NB4 (cell line): ENCODE results near the gene ZNF865.

ENCODE experiments used
- DNase-seq: peaks from one replicate; pipeline ENCODE4 v3.0.0; 2010; ENCODE audit warnings: low read depth
- H3K4me3 ChIP-seq: one replicate; pipeline ENCODE4 v1.5.1; 2011; ENCODE audit warnings: mild to moderate bottlenecking, low read depth, low read length, moderate library complexity
- MYC ChIP-seq: IDR thresholded peaks from 2 replicates; pipeline ENCODE4 v1.6.1; 2011; ENCODE audit warnings: low read depth, low read length
- POLR2A ChIP-seq: IDR thresholded peaks from 2 replicates; pipeline ENCODE4 v1.6.1; 2011; ENCODE audit warnings: mild to moderate bottlenecking; ENCODE audit not compliant: insufficient read length; ENCODE audit errors: extremely low read depth
- TF ChIP-seq, protein P1 (sequence below): IDR thresholded peaks from 2 replicates; pipeline ENCODE4 v1.6.1; 2011; ENCODE audit warnings: low read depth, low read length
- TF ChIP-seq, protein P2 (sequence below): IDR thresholded peaks from one replicate; pipeline ENCODE4 v1.5.1; 2012; ENCODE audit warnings: low read depth, low read length

Gene ZNF865

DNA sequence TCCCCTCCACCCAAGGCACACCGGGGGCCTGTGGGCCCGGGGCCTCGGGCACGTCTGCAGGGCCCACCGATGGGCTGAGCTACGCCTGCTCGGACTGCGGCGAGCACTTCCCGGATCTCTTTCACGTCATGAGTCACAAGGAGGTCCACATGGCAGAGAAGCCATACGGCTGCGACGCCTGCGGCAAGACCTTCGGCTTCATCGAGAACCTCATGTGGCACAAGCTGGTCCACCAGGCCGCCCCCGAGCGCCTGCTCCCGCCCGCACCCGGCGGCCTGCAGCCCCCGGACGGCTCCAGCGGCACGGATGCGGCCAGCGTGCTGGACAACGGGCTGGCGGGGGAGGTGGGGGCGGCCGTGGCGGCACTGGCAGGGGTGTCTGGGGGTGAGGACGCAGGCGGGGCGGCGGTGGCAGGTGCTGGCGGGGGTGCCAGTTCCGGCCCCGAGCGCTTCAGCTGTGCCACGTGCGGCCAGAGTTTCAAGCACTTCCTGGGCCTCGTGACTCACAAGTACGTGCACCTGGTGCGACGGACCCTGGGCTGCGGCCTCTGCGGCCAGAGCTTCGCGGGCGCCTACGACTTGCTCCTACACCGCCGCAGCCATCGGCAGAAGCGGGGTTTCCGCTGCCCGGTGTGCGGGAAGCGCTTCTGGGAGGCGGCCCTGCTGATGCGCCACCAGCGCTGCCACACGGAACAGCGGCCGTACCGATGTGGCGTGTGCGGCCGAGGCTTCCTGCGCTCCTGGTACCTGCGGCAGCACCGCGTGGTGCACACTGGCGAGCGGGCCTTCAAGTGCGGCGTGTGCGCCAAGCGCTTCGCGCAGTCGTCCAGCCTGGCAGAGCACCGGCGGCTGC is 10.3 kb downstream of the ZNF865 start:
- TF ChIP-seq MYC: no peak
- TF ChIP-seq POLR2A: no peak
- TF ChIP-seq, protein P1, sequence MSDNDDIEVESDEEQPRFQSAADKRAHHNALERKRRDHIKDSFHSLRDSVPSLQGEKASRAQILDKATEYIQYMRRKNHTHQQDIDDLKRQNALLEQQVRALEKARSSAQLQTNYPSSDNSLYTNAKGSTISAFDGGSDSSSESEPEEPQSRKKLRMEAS: no peak
- TF ChIP-seq, protein P2, sequence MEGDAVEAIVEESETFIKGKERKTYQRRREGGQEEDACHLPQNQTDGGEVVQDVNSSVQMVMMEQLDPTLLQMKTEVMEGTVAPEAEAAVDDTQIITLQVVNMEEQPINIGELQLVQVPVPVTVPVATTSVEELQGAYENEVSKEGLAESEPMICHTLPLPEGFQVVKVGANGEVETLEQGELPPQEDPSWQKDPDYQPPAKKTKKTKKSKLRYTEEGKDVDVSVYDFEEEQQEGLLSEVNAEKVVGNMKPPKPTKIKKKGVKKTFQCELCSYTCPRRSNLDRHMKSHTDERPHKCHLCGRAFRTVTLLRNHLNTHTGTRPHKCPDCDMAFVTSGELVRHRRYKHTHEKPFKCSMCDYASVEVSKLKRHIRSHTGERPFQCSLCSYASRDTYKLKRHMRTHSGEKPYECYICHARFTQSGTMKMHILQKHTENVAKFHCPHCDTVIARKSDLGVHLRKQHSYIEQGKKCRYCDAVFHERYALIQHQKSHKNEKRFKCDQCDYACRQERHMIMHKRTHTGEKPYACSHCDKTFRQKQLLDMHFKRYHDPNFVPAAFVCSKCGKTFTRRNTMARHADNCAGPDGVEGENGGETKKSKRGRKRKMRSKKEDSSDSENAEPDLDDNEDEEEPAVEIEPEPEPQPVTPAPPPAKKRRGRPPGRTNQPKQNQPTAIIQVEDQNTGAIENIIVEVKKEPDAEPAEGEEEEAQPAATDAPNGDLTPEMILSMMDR: no peak
- no peak overlapping the region for H3K4me3 ChIP-seq
- DNase-seq: no peak

GRCh38 chr19:55616395-55616875 is 11.0 kb downstream of the ZNF865 start:
- TF ChIP-seq POLR2A (no peak), MYC (no peak)
- TF ChIP-seq, protein P2: no peak
- TF ChIP-seq, protein P1: no peak
- no peak for DNase-seq
- H3K4me3 ChIP-seq: no peak overlapping the region

DNA sequence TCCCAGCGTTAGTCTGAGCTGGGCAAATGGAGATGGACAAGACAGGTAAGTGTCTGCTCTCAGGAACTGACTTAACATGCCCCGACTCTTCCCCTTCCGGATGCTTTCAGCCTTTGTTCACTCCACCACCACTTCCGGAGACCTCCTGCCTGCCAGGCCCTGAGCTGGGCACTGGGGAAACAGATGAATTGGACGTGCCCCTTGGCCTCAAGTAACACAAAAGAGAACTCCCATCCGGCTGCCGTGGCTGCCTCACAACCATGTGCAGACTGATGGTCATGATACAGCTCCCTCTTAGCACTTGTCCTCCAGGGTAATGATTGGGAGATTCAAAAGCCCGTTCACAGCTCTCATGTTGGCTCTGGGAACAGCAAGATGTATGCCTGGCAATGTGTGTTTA is 12.0 kb downstream of the ZNF865 start:
- no peak for DNase-seq
- no peak overlapping the region for H3K4me3 ChIP-seq
- TF ChIP-seq POLR2A (no peak), MYC (no peak)
- TF ChIP-seq, protein P1: no peak
- TF ChIP-seq, protein P2: no peak

DNA sequence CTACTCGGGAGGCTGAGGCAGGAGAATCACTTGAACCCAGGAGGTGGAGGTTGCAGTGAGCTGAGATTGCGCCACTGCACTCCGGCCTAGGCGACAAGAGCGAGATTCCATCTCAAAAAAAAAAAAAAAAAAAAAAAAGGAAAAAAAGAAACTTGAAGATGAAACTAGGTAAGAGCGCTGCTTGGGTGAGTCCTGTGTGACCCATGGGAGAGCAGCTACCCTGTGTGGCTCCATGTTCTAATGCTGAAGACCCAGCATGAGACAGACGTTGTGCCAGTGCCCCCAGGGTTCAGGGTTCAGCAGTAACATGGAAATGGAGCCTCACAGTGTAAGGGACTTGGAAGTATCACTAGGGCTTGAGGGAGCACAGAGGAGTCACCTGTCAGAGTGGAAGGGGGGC is 13.0 kb downstream of the ZNF865 start:
- no peak overlapping the region for H3K4me3 ChIP-seq
- TF ChIP-seq, protein P2: no peak
- TF ChIP-seq, protein P1: no peak
- TF ChIP-seq POLR2A (no peak), MYC (no peak)
- no peak for DNase-seq

- TF ChIP-seq, protein P1: no peak
- TF ChIP-seq, protein P2: no peak
- TF ChIP-seq MYC: no peak
- TF ChIP-seq POLR2A: no peak
- no peak for DNase-seq
- no peak overlapping the region for H3K4me3 ChIP-seq
These were observed 13.8 kb downstream of the ZNF865 start for GRCh38 chr19:55619286-55619685.
